ENCODE data around the gene AKT1. TPM values are rescaled to one million over a fixed set of nuclear protein-coding genes. Genes with fewer than 3 reads are reported as not detected.

The AKT1 gene
- total and polyA plus RNA-seq, 2 of the 13 experiments (the other 11 are each of a cell fraction or from before 2014, with no cell fraction given): 96.2 to 116 TPM

DNA sequence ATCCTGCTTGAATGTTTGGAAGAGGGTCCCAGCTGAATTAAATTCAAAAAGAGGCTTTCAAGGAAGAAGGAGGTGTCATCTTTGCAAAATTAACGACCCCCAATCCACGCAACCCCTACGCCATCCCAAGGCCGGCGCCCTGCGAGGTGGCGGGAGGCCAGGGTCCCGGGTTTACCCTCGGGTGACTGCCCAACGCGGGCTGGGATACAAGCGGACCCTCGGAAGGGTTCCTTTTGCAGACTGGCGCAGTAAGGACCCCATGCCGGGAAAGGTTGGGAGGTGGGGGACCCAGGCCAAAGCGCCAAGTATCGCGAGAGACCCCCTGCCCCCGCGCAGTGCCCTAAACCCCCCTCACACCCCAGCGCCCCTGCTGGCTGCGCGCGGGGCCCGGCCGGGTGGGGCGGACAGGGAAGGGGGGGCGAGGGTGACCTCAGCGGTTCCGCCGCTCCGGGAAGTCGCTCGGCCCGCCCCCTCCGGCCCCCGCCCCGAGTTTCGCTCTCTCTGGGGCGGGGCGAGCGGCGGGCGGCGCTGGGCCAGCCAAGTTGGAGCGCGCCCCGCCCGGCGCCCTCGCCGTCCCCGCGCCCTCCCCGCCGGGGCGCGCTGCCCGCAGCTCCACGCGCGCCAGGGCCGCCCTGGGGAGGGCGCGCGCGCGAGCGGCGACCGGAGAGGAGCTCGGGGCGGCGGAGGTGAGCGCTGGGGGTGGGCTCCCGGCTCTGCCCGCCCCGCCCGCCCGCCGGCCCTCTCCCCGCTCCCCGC, 4.6 kb upstream of the AKT1 start (continued):
- TF ChIP-seq, protein P1, sequence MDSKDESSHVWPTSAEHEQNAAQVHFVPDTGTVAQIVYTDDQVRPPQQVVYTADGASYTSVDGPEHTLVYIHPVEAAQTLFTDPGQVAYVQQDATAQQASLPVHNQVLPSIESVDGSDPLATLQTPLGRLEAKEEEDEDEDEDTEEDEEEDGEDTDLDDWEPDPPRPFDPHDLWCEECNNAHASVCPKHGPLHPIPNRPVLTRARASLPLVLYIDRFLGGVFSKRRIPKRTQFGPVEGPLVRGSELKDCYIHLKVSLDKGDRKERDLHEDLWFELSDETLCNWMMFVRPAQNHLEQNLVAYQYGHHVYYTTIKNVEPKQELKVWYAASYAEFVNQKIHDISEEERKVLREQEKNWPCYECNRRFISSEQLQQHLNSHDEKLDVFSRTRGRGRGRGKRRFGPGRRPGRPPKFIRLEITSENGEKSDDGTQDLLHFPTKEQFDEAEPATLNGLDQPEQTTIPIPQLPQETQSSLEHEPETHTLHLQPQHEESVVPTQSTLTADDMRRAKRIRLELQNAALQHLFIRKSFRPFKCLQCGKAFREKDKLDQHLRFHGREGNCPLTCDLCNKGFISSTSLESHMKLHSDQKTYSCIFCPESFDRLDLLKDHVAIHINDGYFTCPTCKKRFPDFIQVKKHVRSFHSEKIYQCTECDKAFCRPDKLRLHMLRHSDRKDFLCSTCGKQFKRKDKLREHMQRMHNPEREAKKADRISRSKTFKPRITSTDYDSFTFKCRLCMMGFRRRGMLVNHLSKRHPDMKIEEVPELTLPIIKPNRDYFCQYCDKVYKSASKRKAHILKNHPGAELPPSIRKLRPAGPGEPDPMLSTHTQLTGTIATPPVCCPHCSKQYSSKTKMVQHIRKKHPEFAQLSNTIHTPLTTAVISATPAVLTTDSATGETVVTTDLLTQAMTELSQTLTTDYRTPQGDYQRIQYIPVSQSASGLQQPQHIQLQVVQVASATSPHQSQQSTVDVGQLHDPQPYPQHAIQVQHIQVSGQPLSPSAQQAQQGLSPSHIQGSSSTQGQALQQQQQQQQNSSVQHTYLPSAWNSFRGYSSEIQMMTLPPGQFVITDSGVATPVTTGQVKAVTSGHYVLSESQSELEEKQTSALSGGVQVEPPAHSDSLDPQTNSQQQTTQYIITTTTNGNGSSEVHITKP (CRISPR knock-in tag; IDR thresholded peaks at IDR 0.05; ENCODE audit: low read depth): no peak
- TF ChIP-seq, protein P2, sequence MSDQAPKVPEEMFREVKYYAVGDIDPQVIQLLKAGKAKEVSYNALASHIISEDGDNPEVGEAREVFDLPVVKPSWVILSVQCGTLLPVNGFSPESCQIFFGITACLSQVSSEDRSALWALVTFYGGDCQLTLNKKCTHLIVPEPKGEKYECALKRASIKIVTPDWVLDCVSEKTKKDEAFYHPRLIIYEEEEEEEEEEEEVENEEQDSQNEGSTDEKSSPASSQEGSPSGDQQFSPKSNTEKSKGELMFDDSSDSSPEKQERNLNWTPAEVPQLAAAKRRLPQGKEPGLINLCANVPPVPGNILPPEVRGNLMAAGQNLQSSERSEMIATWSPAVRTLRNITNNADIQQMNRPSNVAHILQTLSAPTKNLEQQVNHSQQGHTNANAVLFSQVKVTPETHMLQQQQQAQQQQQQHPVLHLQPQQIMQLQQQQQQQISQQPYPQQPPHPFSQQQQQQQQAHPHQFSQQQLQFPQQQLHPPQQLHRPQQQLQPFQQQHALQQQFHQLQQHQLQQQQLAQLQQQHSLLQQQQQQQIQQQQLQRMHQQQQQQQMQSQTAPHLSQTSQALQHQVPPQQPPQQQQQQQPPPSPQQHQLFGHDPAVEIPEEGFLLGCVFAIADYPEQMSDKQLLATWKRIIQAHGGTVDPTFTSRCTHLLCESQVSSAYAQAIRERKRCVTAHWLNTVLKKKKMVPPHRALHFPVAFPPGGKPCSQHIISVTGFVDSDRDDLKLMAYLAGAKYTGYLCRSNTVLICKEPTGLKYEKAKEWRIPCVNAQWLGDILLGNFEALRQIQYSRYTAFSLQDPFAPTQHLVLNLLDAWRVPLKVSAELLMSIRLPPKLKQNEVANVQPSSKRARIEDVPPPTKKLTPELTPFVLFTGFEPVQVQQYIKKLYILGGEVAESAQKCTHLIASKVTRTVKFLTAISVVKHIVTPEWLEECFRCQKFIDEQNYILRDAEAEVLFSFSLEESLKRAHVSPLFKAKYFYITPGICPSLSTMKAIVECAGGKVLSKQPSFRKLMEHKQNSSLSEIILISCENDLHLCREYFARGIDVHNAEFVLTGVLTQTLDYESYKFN (CRISPR knock-in tag; conservative IDR thresholded peaks at IDR 0.05): peak; percentile 28; the same call in 1 of the 2 replicates
- TF ChIP-seq HNRNPUL1 (IDR thresholded peaks at IDR 0.05; ENCODE audit: low read depth, low read length) (no peak), GABPB1 (CRISPR knock-in tag; IDR thresholded peaks at IDR 0.05) (peak; percentile 73), KLF12 (CRISPR knock-in tag; IDR thresholded peaks at IDR 0.05; ENCODE audit: borderline replicate concordance) (peak; percentile 81; the same call in 1 of the 2 replicates), ZBTB7A (CRISPR knock-in tag; IDR thresholded peaks at IDR 0.05) (peak; percentile 70; the same call in 1 of the 2 replicates), SIX1 (CRISPR knock-in tag; IDR thresholded peaks at IDR 0.05; ENCODE audit: borderline replicate concordance) (no peak), CHD2 (IDR thresholded peaks at IDR 0.05; ENCODE audit: low read depth, low read length) (peak; percentile 95), TBX2 (CRISPR knock-in tag; IDR thresholded peaks at IDR 0.05; ENCODE audit: borderline replicate concordance) (no peak), ZNF136 (CRISPR knock-in tag; IDR thresholded peaks at IDR 0.05; ENCODE audit: low read depth) (no peak)
- TF ChIP-seq, protein P3, sequence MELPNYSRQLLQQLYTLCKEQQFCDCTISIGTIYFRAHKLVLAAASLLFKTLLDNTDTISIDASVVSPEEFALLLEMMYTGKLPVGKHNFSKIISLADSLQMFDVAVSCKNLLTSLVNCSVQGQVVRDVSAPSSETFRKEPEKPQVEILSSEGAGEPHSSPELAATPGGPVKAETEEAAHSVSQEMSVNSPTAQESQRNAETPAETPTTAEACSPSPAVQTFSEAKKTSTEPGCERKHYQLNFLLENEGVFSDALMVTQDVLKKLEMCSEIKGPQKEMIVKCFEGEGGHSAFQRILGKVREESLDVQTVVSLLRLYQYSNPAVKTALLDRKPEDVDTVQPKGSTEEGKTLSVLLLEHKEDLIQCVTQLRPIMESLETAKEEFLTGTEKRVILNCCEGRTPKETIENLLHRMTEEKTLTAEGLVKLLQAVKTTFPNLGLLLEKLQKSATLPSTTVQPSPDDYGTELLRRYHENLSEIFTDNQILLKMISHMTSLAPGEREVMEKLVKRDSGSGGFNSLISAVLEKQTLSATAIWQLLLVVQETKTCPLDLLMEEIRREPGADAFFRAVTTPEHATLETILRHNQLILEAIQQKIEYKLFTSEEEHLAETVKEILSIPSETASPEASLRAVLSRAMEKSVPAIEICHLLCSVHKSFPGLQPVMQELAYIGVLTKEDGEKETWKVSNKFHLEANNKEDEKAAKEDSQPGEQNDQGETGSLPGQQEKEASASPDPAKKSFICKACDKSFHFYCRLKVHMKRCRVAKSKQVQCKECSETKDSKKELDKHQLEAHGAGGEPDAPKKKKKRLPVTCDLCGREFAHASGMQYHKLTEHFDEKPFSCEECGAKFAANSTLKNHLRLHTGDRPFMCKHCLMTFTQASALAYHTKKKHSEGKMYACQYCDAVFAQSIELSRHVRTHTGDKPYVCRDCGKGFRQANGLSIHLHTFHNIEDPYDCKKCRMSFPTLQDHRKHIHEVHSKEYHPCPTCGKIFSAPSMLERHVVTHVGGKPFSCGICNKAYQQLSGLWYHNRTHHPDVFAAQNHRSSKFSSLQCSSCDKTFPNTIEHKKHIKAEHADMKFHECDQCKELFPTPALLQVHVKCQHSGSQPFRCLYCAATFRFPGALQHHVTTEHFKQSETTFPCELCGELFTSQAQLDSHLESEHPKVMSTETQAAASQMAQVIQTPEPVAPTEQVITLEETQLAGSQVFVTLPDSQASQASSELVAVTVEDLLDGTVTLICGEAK (IDR thresholded peaks at IDR 0.05): no peak
- TF ChIP-seq, protein P3 (CRISPR knock-in tag; IDR thresholded peaks at IDR 0.05): 0 out of 2 replicates have a peak, but pooled peaks have one; percentile 18
